HFFc6 (cell line): ENCODE data around the gene HAPLN2. TPM values are rescaled to one million over a fixed set of nuclear protein-coding genes. Genes with fewer than 3 reads are reported as not detected.

Experiments used
- DNase-seq: peaks from one replicate; pipeline ENCODE4 v3.0.0-alpha.2; 2018
- H3K27ac Mint-ChIP-seq: 2 replicates; pipeline ENCODE4 v1.8.0; 2020; ENCODE audit warnings: mild to moderate bottlenecking, mixed read lengths
- H3K27me3 Mint-ChIP-seq: 2 replicates; pipeline ENCODE4 v1.8.0; 2021; ENCODE audit warnings: mild to moderate bottlenecking, moderate library complexity, mixed read lengths; ENCODE audit not compliant: insufficient read depth
- H3K36me3 Mint-ChIP-seq: 2 replicates; pipeline ENCODE4 v1.8.0; 2021; ENCODE audit warnings: low read depth, mixed read lengths
- H3K4me1 Mint-ChIP-seq: 2 replicates; pipeline ENCODE4 v1.8.0; 2020; ENCODE audit warnings: low read depth, mixed read lengths
- H3K4me3 Mint-ChIP-seq: 2 replicates; pipeline ENCODE4 v1.8.0; 2020; ENCODE audit warnings: mild to moderate bottlenecking, moderate library complexity, mixed read lengths
- H3K9me3 Mint-ChIP-seq: 2 replicates; pipeline ENCODE4 v1.8.0; 2020; ENCODE audit warnings: mild to moderate bottlenecking, mixed read lengths
- CTCF ChIP-seq: fragments of 200-600 bp; sonication (generic); IDR thresholded peaks from 2 replicates; pipeline ENCODE4 v1.5.0; 2021; ENCODE audit warnings: antibody characterized with exemption, mild to moderate bottlenecking
- total RNA-seq, 6 experiments: library from RNA; stranded (reverse); fragmentation: NEBNext Ultra II Directional; extraction: Animal tissue kit (Norgen Biotek cat#: 25700); gene quantifications; 2 replicates in 1 of 6; 3 replicates in 5 of 6; pipeline ENCODE4 v1.2.3, GENCODE V29; 2021

HAPLN2 gene
- total RNA-seq, 6 experiments from 2014 or later = not detected

- H3K9me3 Mint-ChIP-seq = no peaks in the 10 kb centered on the region
- H3K4me1 Mint-ChIP-seq = peaks cover 7% of the 10 kb centered on the region; the same call in 1 of the 2 replicates
- no peak overlapping the region for H3K4me3 Mint-ChIP-seq
- H3K27me3 Mint-ChIP-seq = peaks cover 73% of the 10 kb centered on the region
- no peak overlapping the region for H3K27ac Mint-ChIP-seq
- H3K36me3 Mint-ChIP-seq = no peaks in the 10 kb centered on the region
- TF ChIP-seq CTCF = no peak
- DNase-seq = no peak
Measured at GRCh38 chr1:156644146-156644545, 24.9 kb downstream of the HAPLN2 start.

DNA sequence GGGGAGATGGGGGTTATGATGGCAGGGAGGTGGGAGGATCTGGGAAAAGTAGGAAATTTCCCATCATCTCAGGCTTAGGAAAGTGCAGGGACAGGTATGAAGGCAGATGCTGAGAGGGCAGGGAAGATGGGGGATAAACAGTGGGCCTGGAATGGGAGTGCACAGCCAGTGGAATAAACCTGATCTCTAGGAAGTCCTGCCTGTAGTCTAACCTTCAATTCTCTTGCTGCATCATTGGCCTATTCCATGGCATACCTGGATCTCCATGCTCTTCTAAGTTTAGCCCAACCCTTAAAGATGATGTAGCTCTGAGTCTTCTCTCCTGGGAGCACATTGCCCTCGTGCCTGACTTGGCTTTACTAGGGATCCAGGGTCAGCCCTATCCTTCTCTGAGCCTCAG lies 25.4 kb downstream of the HAPLN2 start:
- no peak overlapping the region for H3K4me3 Mint-ChIP-seq
- no peak for TF ChIP-seq CTCF
- peaks cover 71% of the 10 kb centered on the region for H3K27me3 Mint-ChIP-seq
- peaks cover 5% of the 10 kb centered on the region; the same call in 1 of the 2 replicates for H3K4me1 Mint-ChIP-seq
- no peaks in the 10 kb centered on the region for H3K9me3 Mint-ChIP-seq
- DNase-seq = no peak
- no peak overlapping the region for H3K27ac Mint-ChIP-seq
- no peaks in the 10 kb centered on the region for H3K36me3 Mint-ChIP-seq

DNA sequence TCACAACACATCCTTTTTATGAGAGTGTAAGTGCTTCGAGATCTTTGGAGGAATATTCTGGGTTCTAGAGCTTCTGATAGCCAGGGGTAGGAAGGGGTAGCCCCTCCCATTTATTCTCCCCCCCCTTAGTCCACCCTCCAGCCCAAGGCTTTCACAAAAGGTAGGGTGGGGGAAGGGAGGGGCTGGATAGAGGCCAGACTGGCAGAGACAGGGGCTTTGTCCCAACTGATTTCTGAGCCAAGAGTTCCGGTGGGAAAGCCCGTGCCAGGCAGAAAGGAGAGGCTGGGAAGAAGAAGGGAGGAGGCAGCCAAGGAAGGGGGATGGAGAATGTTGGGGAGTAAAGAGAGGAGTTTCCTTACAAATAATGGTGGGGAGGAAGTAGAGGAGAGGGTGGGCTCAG lies 25.8 kb downstream of the HAPLN2 start:
- no peaks in the 10 kb centered on the region for H3K9me3 Mint-ChIP-seq
- H3K27ac Mint-ChIP-seq = no peak overlapping the region
- DNase-seq = no peak
- peaks cover 68% of the 10 kb centered on the region for H3K27me3 Mint-ChIP-seq
- no peak overlapping the region for H3K4me3 Mint-ChIP-seq
- H3K4me1 Mint-ChIP-seq = peaks cover under 1% of the 10 kb centered on the region; the same call in 1 of the 2 replicates
- TF ChIP-seq CTCF = no peak
- H3K36me3 Mint-ChIP-seq = no peaks in the 10 kb centered on the region

- Mint-ChIP-seq H3K27me3 (peaks cover 70% of the 10 kb centered on the region), H3K4me1 (no peaks in the 10 kb centered on the region), H3K36me3 (no peaks in the 10 kb centered on the region), H3K27ac (no peak overlapping the region), H3K4me3 (no peak overlapping the region), H3K9me3 (no peaks in the 10 kb centered on the region)
- DNase-seq = no peak
- no peak for TF ChIP-seq CTCF
Measured at GRCh38 chr1:156645666-156646065, 26.5 kb downstream of the HAPLN2 start.

- H3K36me3 Mint-ChIP-seq = no peaks in the 10 kb centered on the region
- no peak overlapping the region for H3K27ac Mint-ChIP-seq
- TF ChIP-seq CTCF = no peak
- no peak for DNase-seq
- no peak overlapping the region for H3K4me3 Mint-ChIP-seq
- no peaks in the 10 kb centered on the region for H3K9me3 Mint-ChIP-seq
- peaks cover 66% of the 10 kb centered on the region for H3K27me3 Mint-ChIP-seq
- no peaks in the 10 kb centered on the region for H3K4me1 Mint-ChIP-seq
Measured at GRCh38 chr1:156646738-156647211, 27.6 kb downstream of the HAPLN2 start.

- Mint-ChIP-seq H3K4me1 (no peaks in the 10 kb centered on the region), H3K4me3 (no peak overlapping the region), H3K9me3 (no peaks in the 10 kb centered on the region), H3K27me3 (peaks cover 64% of the 10 kb centered on the region), H3K36me3 (no peaks in the 10 kb centered on the region), H3K27ac (no peak overlapping the region)
- no peak for TF ChIP-seq CTCF
- no peak for DNase-seq
Measured at GRCh38 chr1:156647351-156647750, 28.1 kb downstream of the HAPLN2 start.
